Measurements from ENCODE around the gene FUBP1. TPM values are rescaled to one million over a fixed set of nuclear protein-coding genes. Genes with fewer than 3 reads are reported as not detected.

FUBP1 gene
- total RNA-seq, 1 experiment from 2014 or later, result 125 TPM

DNA sequence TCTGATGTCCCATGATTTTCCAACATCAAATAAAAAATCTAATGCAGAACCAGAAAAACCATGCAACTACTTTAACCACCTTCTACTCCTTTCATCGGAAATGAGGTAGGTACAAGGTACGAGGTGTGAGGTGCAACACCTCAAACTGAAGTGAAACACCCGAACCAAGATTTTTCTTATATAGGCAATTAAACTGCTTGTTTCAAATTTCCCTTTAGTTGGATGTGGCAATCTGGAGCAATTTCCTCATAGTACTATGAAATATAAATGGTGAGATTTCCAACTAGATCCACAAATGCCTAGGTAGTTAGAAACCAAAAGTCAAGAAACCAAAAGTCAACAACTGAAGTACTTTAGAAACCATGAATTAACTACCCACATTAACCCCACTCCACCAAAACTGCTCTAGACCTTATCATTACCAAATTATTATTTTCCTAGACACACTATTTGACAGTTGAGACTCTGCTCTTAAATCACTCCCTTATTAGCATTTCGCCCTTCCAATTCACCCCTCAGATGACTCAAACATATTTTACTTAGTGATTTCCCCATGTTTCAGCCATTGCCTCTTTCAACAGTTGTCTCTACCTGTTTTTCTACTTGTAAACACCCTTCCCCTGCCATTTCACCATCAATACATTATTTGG is 37.8 kb downstream of the FUBP1 start:
- no peak for TF ChIP-seq POLR2AphosphoS5 (IDR thresholded peaks at IDR 0.05; ENCODE audit: low read depth, low read length)
- TF ChIP-seq SIN3A (IDR thresholded peaks at IDR 0.05; ENCODE audit: low read depth), result no peak
- TF ChIP-seq SP1 (IDR thresholded peaks at IDR 0.05; ENCODE audit: low read depth), result no peak
- TF ChIP-seq ELF1 (IDR thresholded peaks at IDR 0.05; ENCODE audit: borderline replicate concordance, low read depth), result no peak
- TF ChIP-seq, protein P1, sequence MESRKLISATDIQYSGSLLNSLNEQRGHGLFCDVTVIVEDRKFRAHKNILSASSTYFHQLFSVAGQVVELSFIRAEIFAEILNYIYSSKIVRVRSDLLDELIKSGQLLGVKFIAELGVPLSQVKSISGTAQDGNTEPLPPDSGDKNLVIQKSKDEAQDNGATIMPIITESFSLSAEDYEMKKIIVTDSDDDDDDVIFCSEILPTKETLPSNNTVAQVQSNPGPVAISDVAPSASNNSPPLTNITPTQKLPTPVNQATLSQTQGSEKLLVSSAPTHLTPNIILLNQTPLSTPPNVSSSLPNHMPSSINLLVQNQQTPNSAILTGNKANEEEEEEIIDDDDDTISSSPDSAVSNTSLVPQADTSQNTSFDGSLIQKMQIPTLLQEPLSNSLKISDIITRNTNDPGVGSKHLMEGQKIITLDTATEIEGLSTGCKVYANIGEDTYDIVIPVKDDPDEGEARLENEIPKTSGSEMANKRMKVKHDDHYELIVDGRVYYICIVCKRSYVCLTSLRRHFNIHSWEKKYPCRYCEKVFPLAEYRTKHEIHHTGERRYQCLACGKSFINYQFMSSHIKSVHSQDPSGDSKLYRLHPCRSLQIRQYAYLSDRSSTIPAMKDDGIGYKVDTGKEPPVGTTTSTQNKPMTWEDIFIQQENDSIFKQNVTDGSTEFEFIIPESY (IDR thresholded peaks at IDR 0.05; ENCODE audit: extremely low read depth, insufficient replicate concordance, low read length), result no peak
- no peak for TF ChIP-seq CTCF (IDR thresholded peaks at IDR 0.05 in 2 of 3, conservative IDR thresholded peaks at IDR 0.05 in 1 of 3; ENCODE audit: borderline replicate concordance in 1 of 3, insufficient read depth in 1 of 3, low read depth in 2 of 3, low read length in 2 of 3)
- no peak for TF ChIP-seq TCF7L2 (IDR thresholded peaks at IDR 0.05; ENCODE audit: borderline replicate concordance, extremely low read depth, insufficient read depth, insufficient read length)
- no peak for TF ChIP-seq CEBPB (IDR thresholded peaks at IDR 0.05; ENCODE audit: low read depth)
- Histone ChIP-seq H3K9me3 (ENCODE audit: control insufficient read depth in 1 of 2, insufficient read depth in 1 of 2, low read depth in 1 of 2, low read length in 2 of 2) (no peaks in the 10 kb centered on the region), H3K36me3 (ENCODE audit: control insufficient read depth in 1 of 2, insufficient read depth in 2 of 2, low read length in 2 of 2) (peaks cover 18 to 25% of the 10 kb centered on the region in 2 experiments; a peak in 3 of 4 replicates), H3K4me1 (ENCODE audit: control insufficient read depth in 1 of 2, insufficient read depth in 2 of 2, low read length in 2 of 2) (no peaks in the 10 kb centered on the region), H3K9me2 (ENCODE audit: insufficient read depth) (no peaks in the 10 kb centered on the region), H3K27ac (ENCODE audit: low read depth, low read length) (no peak overlapping the region), H3K9ac (ENCODE audit: low read length) (no peak overlapping the region), H2AFZ (ENCODE audit: low read depth, low read length, poor library complexity, severe bottlenecking) (no peak overlapping the region), H3K27me3 (ENCODE audit: insufficient read depth, low read length) (no peaks in the 10 kb centered on the region), H3K4me2 (ENCODE audit: low read length) (no peak overlapping the region), H4K20me1 (ENCODE audit: insufficient read depth) (0 out of 2 replicates have a peak, but pooled peaks cover 4% of the 10 kb centered on the region), H3K79me2 (ENCODE audit: insufficient read depth, low read length) (peaks cover 10% of the 10 kb centered on the region; the same call in 1 of the 2 replicates), H3K4me3 (replicated peaks in 1 of 2; ENCODE audit: low read depth in 1 of 2, low read length in 2 of 2) (no peak overlapping the region)
- no TSS peak for BruUV-seq (replicated peaks)
- ChIA-PET RAD21 (ENCODE audit: low non-redundant PET in 1 of 2, low total read pairs in 2 of 2, uncharacterized antibody in 2 of 2, unreplicated experiment in 2 of 2) (no interaction called here), CTCF (no interaction called here), POLR2A (no interaction called here)
- no peak for ATAC-seq
- no peak for DNase-seq (ENCODE audit: low read depth, low spot score)
- intact Hi-C loops (cut with micrococcal nuclease), result no loop called here
